Cardiac muscle cell (in vitro differentiated cells and primary cell): ENCODE results near the gene SPATA6L. TPM values are rescaled to one million over a fixed set of nuclear protein-coding genes. Genes with fewer than 3 reads are reported as not detected.

ENCODE experiments used
- DNase-seq, 2 donors: peaks; one replicate each; pipeline versions ENCODE4 v3.0.0 to v3.0.0-alpha.2; 2010 to 2017; ENCODE audit warnings: low read depth in 1 of 2, low spot score in 1 of 2
- H3K27ac ChIP-seq: fragments of 200-600 bp; sonication (generic); 2 replicates; pipeline ENCODE4 v1.5.1; 2016
- H3K27me3 ChIP-seq: fragments of 200-600 bp; sonication (generic); 2 replicates; pipeline ENCODE4 v1.6.0; 2016; ENCODE audit warnings: control low read depth
- H3K36me3 ChIP-seq: fragments of 200-600 bp; sonication (generic); 2 replicates; pipeline ENCODE4 v1.5.1; 2016; ENCODE audit warnings: control low read depth
- H3K4me1 ChIP-seq: fragments of 200-600 bp; sonication (generic); 2 replicates; pipeline ENCODE4 v1.8.1; 2017; ENCODE audit warnings: low read depth, mild to moderate bottlenecking, mixed run types
- H3K4me3 ChIP-seq: fragments of 200-600 bp; sonication (generic); 2 replicates; pipeline ENCODE4 v1.5.1; 2016; ENCODE audit warnings: mild to moderate bottlenecking
- H3K9me3 ChIP-seq: fragments of 200-600 bp; sonication (generic); 2 replicates; pipeline ENCODE4 v1.5.1; 2017; ENCODE audit warnings: low read depth, mild to moderate bottlenecking, control low read depth
- CTCF ChIP-seq: IDR thresholded peaks from 2 replicates; pipeline ENCODE4 v1.5.1; 2012; ENCODE audit warnings: low read depth, mild to moderate bottlenecking, low read length
- polyA plus RNA-seq: library from polyadenylated mRNA; unstranded; fragments of >200 nt; fragmentation: Nextera tagmentation; extraction: Ambion mirVana; gene quantifications from 2 replicates; pipeline ENCODE4 v1.2.1, GENCODE V29; 2016
- total RNA-seq: library from RNA; depleted of rRNA; stranded (reverse); fragments of >200 nt; gene quantifications from 2 replicates; pipeline ENCODE4 v1.2.3, GENCODE V29; 2016

SPATA6L gene
- total and polyA plus RNA-seq, 2 experiments from 2014 or later = 0.63 to 1.3 TPM

- Histone ChIP-seq H3K4me1 (no peaks in the 10 kb centered on the region), H3K9me3 (no peaks in the 10 kb centered on the region), H3K4me3 (no peak overlapping the region), H3K36me3 (no peaks in the 10 kb centered on the region), H3K27ac (no peak overlapping the region), H3K27me3 (no peaks in the 10 kb centered on the region)
- TF ChIP-seq CTCF = no peak
- peak in 1 of 2 donors; percentile 7 for DNase-seq
These were observed 97.2 kb downstream of the SPATA6L start for GRCh38 chr9:4569101-4569500.

GRCh38 chr9:4567601-4568000 is 98.7 kb downstream of the SPATA6L start:
- Histone ChIP-seq H3K36me3 (no peaks in the 10 kb centered on the region), H3K27ac (no peak overlapping the region), H3K27me3 (no peaks in the 10 kb centered on the region), H3K9me3 (no peaks in the 10 kb centered on the region), H3K4me3 (no peak overlapping the region), H3K4me1 (no peaks in the 10 kb centered on the region)
- TF ChIP-seq CTCF = no peak
- no peak for DNase-seq

- DNase-seq = no peak
- H3K27ac ChIP-seq = no peak overlapping the region
- no peak overlapping the region for H3K4me3 ChIP-seq
- H3K4me1 ChIP-seq = no peaks in the 10 kb centered on the region
- H3K27me3 ChIP-seq = no peaks in the 10 kb centered on the region
- no peaks in the 10 kb centered on the region for H3K9me3 ChIP-seq
- no peaks in the 10 kb centered on the region for H3K36me3 ChIP-seq
- TF ChIP-seq CTCF = no peak
These were observed 99.5 kb downstream of the SPATA6L start for GRCh38 chr9:4566806-4567205.

GRCh38 chr9:4563105-4563504 is 103.2 kb downstream of the SPATA6L start:
- no peaks in the 10 kb centered on the region for H3K36me3 ChIP-seq
- no peak overlapping the region for H3K27ac ChIP-seq
- no peaks in the 10 kb centered on the region for H3K4me1 ChIP-seq
- DNase-seq = no peak
- H3K4me3 ChIP-seq = no peak overlapping the region
- no peaks in the 10 kb centered on the region for H3K27me3 ChIP-seq
- H3K9me3 ChIP-seq = no peaks in the 10 kb centered on the region
- TF ChIP-seq CTCF = no peak

- Histone ChIP-seq H3K4me3 (no peak overlapping the region), H3K27ac (no peak overlapping the region), H3K4me1 (no peaks in the 10 kb centered on the region), H3K36me3 (no peaks in the 10 kb centered on the region), H3K9me3 (no peaks in the 10 kb centered on the region), H3K27me3 (no peaks in the 10 kb centered on the region)
- no peak for DNase-seq
- TF ChIP-seq CTCF = no peak
These were observed 106.8 kb downstream of the SPATA6L start for GRCh38 chr9:4559261-4560182.
